ENCODE data around the gene NRP1.

The NRP1 gene

DNA sequence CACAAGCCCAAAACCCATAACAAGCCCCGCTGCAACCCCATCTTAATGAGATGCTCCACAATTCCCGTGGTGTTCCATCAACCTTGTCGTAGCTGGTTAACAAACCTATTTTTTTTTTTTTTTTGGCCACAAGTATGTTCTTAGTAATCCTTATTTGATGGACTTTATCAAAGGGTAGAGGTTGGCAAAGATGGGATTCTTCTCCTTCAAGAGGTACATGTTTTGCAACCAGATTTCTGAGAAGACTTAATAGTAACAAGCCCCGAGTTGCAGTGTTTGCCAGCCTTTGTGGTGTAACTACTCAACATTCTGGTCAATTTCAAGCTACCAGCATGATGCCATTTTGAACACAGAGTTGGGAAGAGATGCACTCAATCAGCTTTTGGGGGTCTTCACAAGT lies 181.7 kb downstream of the NRP1 start:
- Histone ChIP-seq H2BK120ac (ENCODE audit: insufficient read depth, low read length, poor library complexity) (no peak overlapping the region), H3K9me3 (ENCODE audit: insufficient read depth, low read depth, low read length) (no peaks in the 10 kb centered on the region), H2BK5ac (ENCODE audit: low read depth, low read length, poor library complexity) (no peak overlapping the region), H3K23ac (ENCODE audit: low read length) (no peak overlapping the region), H3K27ac (ENCODE audit: low read depth, low read length) (no peak overlapping the region), H4K12ac (ENCODE audit: low read depth, low read length) (no peak overlapping the region), H3K79me2 (ENCODE audit: control insufficient read depth, insufficient read depth, low read length, poor library complexity) (no peaks in the 10 kb centered on the region), H3K4me1 (ENCODE audit: control insufficient read depth in 1 of 2, insufficient read depth in 2 of 2, low read length in 2 of 2) (no peaks in the 10 kb centered on the region), H3K4me3 (ENCODE audit: low read depth, low read length) (no peak overlapping the region), H3K4ac (ENCODE audit: low read depth, low read length) (no peak overlapping the region), H3K27me3 (ENCODE audit: insufficient read depth, low read length) (no peaks in the 10 kb centered on the region), H3K14ac (ENCODE audit: low read length) (no peak overlapping the region), H4K91ac (ENCODE audit: low read depth, low read length) (no peak overlapping the region), H3K9ac (ENCODE audit: low read length) (no peak overlapping the region), H3K79me1 (ENCODE audit: low read length) (no peaks in the 10 kb centered on the region), H3K36me3 (ENCODE audit: control insufficient read depth in 1 of 2, insufficient read depth in 2 of 2, low read length in 2 of 2) (no peaks in the 10 kb centered on the region), H2AK5ac (ENCODE audit: low read length) (no peak overlapping the region), H2AFZ (ENCODE audit: insufficient read depth, low read length, poor library complexity) (no peak overlapping the region), H3K18ac (ENCODE audit: low read length) (no peak overlapping the region), H2BK12ac (ENCODE audit: low read length) (no peak overlapping the region), H4K8ac (ENCODE audit: low read depth, low read length) (no peak overlapping the region), H3K4me2 (ENCODE audit: low read length) (no peak overlapping the region)
- no peak for DNase-seq
- WGBS (ENCODE audit: extremely low coverage, insufficient coverage, insufficient read length): no CpG with 5 or more reads among the region's 4 CpGs

DNA sequence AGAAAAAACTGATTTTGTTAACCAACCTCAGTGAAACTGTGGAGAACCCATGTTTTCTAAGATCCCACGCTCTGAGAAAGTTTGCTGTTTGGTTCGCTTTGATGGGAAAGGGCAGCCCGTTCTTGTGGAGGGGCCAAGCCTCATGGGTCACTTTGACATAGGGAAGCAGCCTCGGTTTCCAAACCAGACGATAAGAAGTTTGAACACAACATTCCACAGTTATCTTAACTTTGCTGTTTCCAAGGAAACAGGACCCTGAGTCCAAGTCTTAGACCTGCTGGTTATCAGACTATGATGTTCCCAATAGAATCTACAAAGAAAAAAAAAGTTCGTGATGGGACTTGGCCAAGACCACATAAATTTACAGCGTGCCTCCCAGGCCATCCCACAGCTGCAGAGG lies 182.3 kb downstream of the NRP1 start:
- DNase-seq: no peak
- no CpG with 5 or more reads among the region's 7 CpGs for WGBS (ENCODE audit: extremely low coverage, insufficient coverage, insufficient read length)
- H4K12ac ChIP-seq (ENCODE audit: low read depth, low read length): no peak overlapping the region
- H3K27me3 ChIP-seq (ENCODE audit: insufficient read depth, low read length): no peaks in the 10 kb centered on the region
- no peak overlapping the region for H3K14ac ChIP-seq (ENCODE audit: low read length)
- no peak overlapping the region for H3K4me2 ChIP-seq (ENCODE audit: low read length)
- H3K23ac ChIP-seq (ENCODE audit: low read length): no peak overlapping the region
- H3K9me3 ChIP-seq (ENCODE audit: insufficient read depth, low read depth, low read length): no peaks in the 10 kb centered on the region
- no peak overlapping the region for H2BK120ac ChIP-seq (ENCODE audit: insufficient read depth, low read length, poor library complexity)
- H3K18ac ChIP-seq (ENCODE audit: low read length): no peak overlapping the region
- H3K79me2 ChIP-seq (ENCODE audit: control insufficient read depth, insufficient read depth, low read length, poor library complexity): no peaks in the 10 kb centered on the region
- no peaks in the 10 kb centered on the region for H3K4me1 ChIP-seq (ENCODE audit: control insufficient read depth in 1 of 2, insufficient read depth in 2 of 2, low read length in 2 of 2)
- H2BK12ac ChIP-seq (ENCODE audit: low read length): no peak overlapping the region
- H3K4me3 ChIP-seq (ENCODE audit: low read depth, low read length): no peak overlapping the region
- H3K36me3 ChIP-seq (ENCODE audit: control insufficient read depth in 1 of 2, insufficient read depth in 2 of 2, low read length in 2 of 2): no peaks in the 10 kb centered on the region
- no peak overlapping the region for H2AFZ ChIP-seq (ENCODE audit: insufficient read depth, low read length, poor library complexity)
- no peak overlapping the region for H3K27ac ChIP-seq (ENCODE audit: low read depth, low read length)
- no peak overlapping the region for H2BK5ac ChIP-seq (ENCODE audit: low read depth, low read length, poor library complexity)
- H3K79me1 ChIP-seq (ENCODE audit: low read length): no peaks in the 10 kb centered on the region
- no peak overlapping the region for H3K4ac ChIP-seq (ENCODE audit: low read depth, low read length)
- H4K91ac ChIP-seq (ENCODE audit: low read depth, low read length): no peak overlapping the region
- H3K9ac ChIP-seq (ENCODE audit: low read length): no peak overlapping the region
- no peak overlapping the region for H4K8ac ChIP-seq (ENCODE audit: low read depth, low read length)
- no peak overlapping the region for H2AK5ac ChIP-seq (ENCODE audit: low read length)

DNA sequence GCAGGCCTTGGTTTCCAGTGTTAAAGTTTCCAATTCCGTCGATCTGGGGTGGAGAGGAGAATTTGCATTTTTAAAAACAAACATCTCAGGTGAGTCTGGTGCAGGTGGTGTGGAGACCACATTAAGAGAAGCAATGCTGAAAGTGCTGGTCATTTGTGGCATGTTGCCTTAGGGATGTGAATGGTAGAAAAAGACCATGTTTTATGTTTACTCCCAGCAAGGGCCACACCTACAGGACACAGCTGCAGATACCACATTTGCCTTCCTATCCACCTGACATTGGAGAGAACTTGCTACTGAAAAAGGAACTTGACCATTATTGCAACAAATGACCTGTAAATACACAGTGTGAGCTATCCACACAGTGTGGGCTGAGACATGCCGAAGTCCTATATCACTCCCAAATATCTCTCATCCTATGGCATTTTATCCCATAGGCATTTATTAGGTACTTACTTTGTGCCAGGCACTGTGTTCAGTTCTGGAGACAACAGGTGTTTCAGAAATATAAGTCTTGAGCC lies 183.1 kb downstream of the NRP1 start:
- WGBS (ENCODE audit: extremely low coverage, insufficient coverage, insufficient read length): no CpG with 5 or more reads among the region's 3 CpGs
- no peak overlapping the region for H3K9ac ChIP-seq (ENCODE audit: low read length)
- H3K4me3 ChIP-seq (ENCODE audit: low read depth, low read length): no peak overlapping the region
- H3K18ac ChIP-seq (ENCODE audit: low read length): no peak overlapping the region
- no peaks in the 10 kb centered on the region for H3K79me2 ChIP-seq (ENCODE audit: control insufficient read depth, insufficient read depth, low read length, poor library complexity)
- no peak overlapping the region for H2BK5ac ChIP-seq (ENCODE audit: low read depth, low read length, poor library complexity)
- no peak for DNase-seq
- H3K4ac ChIP-seq (ENCODE audit: low read depth, low read length): no peak overlapping the region
- no peaks in the 10 kb centered on the region for H3K4me1 ChIP-seq (ENCODE audit: control insufficient read depth in 1 of 2, insufficient read depth in 2 of 2, low read length in 2 of 2)
- H2AK5ac ChIP-seq (ENCODE audit: low read length): no peak overlapping the region
- H4K12ac ChIP-seq (ENCODE audit: low read depth, low read length): no peak overlapping the region
- no peaks in the 10 kb centered on the region for H3K27me3 ChIP-seq (ENCODE audit: insufficient read depth, low read length)
- H3K14ac ChIP-seq (ENCODE audit: low read length): no peak overlapping the region
- no peak overlapping the region for H2AFZ ChIP-seq (ENCODE audit: insufficient read depth, low read length, poor library complexity)
- H2BK120ac ChIP-seq (ENCODE audit: insufficient read depth, low read length, poor library complexity): no peak overlapping the region
- no peaks in the 10 kb centered on the region for H3K9me3 ChIP-seq (ENCODE audit: insufficient read depth, low read depth, low read length)
- H3K79me1 ChIP-seq (ENCODE audit: low read length): no peaks in the 10 kb centered on the region
- H3K4me2 ChIP-seq (ENCODE audit: low read length): no peak overlapping the region
- no peak overlapping the region for H2BK12ac ChIP-seq (ENCODE audit: low read length)
- no peak overlapping the region for H3K23ac ChIP-seq (ENCODE audit: low read length)
- no peak overlapping the region for H4K91ac ChIP-seq (ENCODE audit: low read depth, low read length)
- no peaks in the 10 kb centered on the region for H3K36me3 ChIP-seq (ENCODE audit: control insufficient read depth in 1 of 2, insufficient read depth in 2 of 2, low read length in 2 of 2)
- H4K8ac ChIP-seq (ENCODE audit: low read depth, low read length): no peak overlapping the region
- no peak overlapping the region for H3K27ac ChIP-seq (ENCODE audit: low read depth, low read length)

DNA sequence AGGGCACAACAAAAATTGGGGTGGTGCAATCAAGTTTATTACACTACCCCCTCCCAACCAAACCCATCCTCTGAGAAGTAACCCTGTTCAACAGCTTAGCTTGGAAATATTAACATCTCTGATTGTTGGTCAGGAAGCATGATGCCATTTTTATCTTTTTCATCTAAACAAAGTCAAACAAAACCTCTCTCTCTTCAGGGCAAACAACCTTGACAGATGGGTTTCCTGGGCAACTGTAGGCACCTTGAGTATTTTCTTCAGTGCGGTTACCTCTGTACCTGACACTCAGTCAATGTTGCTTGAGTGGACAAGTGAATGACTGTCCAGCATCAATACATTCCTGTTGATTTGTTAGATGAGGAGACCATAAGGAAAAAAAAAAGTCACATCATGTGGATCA lies 183.6 kb downstream of the NRP1 start:
- H3K14ac ChIP-seq (ENCODE audit: low read length): no peak overlapping the region
- no peaks in the 10 kb centered on the region for H3K9me3 ChIP-seq (ENCODE audit: insufficient read depth, low read depth, low read length)
- no peak overlapping the region for H2BK12ac ChIP-seq (ENCODE audit: low read length)
- no peak overlapping the region for H3K4me3 ChIP-seq (ENCODE audit: low read depth, low read length)
- H4K91ac ChIP-seq (ENCODE audit: low read depth, low read length): no peak overlapping the region
- H3K23ac ChIP-seq (ENCODE audit: low read length): no peak overlapping the region
- no peaks in the 10 kb centered on the region for H3K36me3 ChIP-seq (ENCODE audit: control insufficient read depth in 1 of 2, insufficient read depth in 2 of 2, low read length in 2 of 2)
- no peak overlapping the region for H3K18ac ChIP-seq (ENCODE audit: low read length)
- no CpG with 5 or more reads among the region's 1 CpG for WGBS (ENCODE audit: extremely low coverage, insufficient coverage, insufficient read length)
- H3K79me2 ChIP-seq (ENCODE audit: control insufficient read depth, insufficient read depth, low read length, poor library complexity): no peaks in the 10 kb centered on the region
- no peak overlapping the region for H3K4ac ChIP-seq (ENCODE audit: low read depth, low read length)
- no peak overlapping the region for H3K4me2 ChIP-seq (ENCODE audit: low read length)
- no peak for DNase-seq
- H3K9ac ChIP-seq (ENCODE audit: low read length): no peak overlapping the region
- no peaks in the 10 kb centered on the region for H3K4me1 ChIP-seq (ENCODE audit: control insufficient read depth in 1 of 2, insufficient read depth in 2 of 2, low read length in 2 of 2)
- H3K27me3 ChIP-seq (ENCODE audit: insufficient read depth, low read length): no peaks in the 10 kb centered on the region
- H4K12ac ChIP-seq (ENCODE audit: low read depth, low read length): no peak overlapping the region
- no peak overlapping the region for H3K27ac ChIP-seq (ENCODE audit: low read depth, low read length)
- no peak overlapping the region for H2BK120ac ChIP-seq (ENCODE audit: insufficient read depth, low read length, poor library complexity)
- H3K79me1 ChIP-seq (ENCODE audit: low read length): no peaks in the 10 kb centered on the region
- no peak overlapping the region for H4K8ac ChIP-seq (ENCODE audit: low read depth, low read length)
- H2AFZ ChIP-seq (ENCODE audit: insufficient read depth, low read length, poor library complexity): no peak overlapping the region
- H2AK5ac ChIP-seq (ENCODE audit: low read length): no peak overlapping the region
- no peak overlapping the region for H2BK5ac ChIP-seq (ENCODE audit: low read depth, low read length, poor library complexity)
